GM19455 (cell line): Measurements from ENCODE around the gene IL18RAP.

Experiments used
- ATAC-seq: cut with Tn5 transposase; IDR thresholded peaks from one replicate; pipeline ENCODE4 v1.9.1; 2021; ENCODE audit not compliant: unreplicated experiment

Gene IL18RAP

GRCh38 chr2:102492006-102492405 is 69.0 kb downstream of the IL18RAP start:
- ATAC-seq, result no peak

- no peak for ATAC-seq
These were observed 71.6 kb downstream of the IL18RAP start for GRCh38 chr2:102494570-102494969.

GRCh38 chr2:102498414-102498813 is 75.5 kb downstream of the IL18RAP start:
- ATAC-seq, result no peak

DNA sequence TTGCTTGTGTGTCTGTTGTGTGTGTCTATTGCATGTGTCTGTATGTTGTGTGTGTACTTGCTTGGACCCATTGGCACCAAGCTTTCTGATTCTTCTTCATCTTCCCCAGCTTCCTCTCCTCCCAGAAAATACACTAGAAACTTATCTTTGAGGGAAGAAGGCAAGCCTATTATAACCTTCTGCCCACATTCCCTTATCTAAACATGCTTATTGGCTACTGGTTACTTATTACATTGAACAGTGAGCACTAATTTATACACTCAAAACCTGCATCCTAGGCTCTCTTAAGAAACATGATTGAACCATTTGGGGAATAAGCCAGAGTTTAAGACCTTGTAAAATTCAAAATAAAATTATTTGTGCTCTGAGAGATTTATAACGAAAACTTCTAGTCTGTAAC is 76.6 kb downstream of the IL18RAP start:
- no peak for ATAC-seq
